Gastrocnemius medialis (tissue), 4 donors: Measurements from ENCODE around the gene WDR33. TPM values are rescaled to one million over a fixed set of nuclear protein-coding genes. Genes with fewer than 3 reads are reported as not detected.

Experiments used
- ATAC-seq, 2 donors: fragments of 150-250 bp; one replicate each; pipeline ENCODE4 v1.9.1; 2016
- DNase-seq, 2 donors: peaks; one replicate each; pipeline ENCODE4 v3.0.0-alpha.2; 2019
- H3K27ac ChIP-seq, 4 donors: fragments of 200-600 bp; sonication (generic); 1 replicate in 1 of 4; 2 replicates in 3 of 4; pipeline ENCODE4 v1.5.1; 2016 to 2018; ENCODE audit warnings: mild to moderate bottlenecking in 2 of 4, moderate library complexity in 1 of 4
- H3K27me3 ChIP-seq, 3 donors: fragments of 200-600 bp; sonication (generic) in 2 of 3; 1 replicate in 1 of 3; 2 replicates in 2 of 3; pipeline versions ENCODE4 v1.5.1 to v1.6.0; 2016 to 2019; ENCODE audit warnings: mild to moderate bottlenecking in 1 of 3, moderate library complexity in 1 of 3
- H3K36me3 ChIP-seq, 2 donors: fragments of 200-600 bp; sonication (generic) in 1 of 2; one replicate each; pipeline ENCODE4 v1.5.1; 2017 to 2018
- H3K4me1 ChIP-seq, 2 donors: fragments of 200-600 bp; sonication (generic) in 1 of 2; one replicate each; pipeline ENCODE4 v1.5.1; 2016 to 2017; ENCODE audit warnings: mild to moderate bottlenecking in 2 of 2
- H3K4me3 ChIP-seq, 4 donors: fragments of 200-600 bp; sonication (generic) in 3 of 4; 1 replicate in 1 of 4; 2 replicates in 3 of 4; pipeline ENCODE4 v1.5.1; 2016 to 2019; ENCODE audit warnings: mild to moderate bottlenecking in 2 of 4
- H3K9me3 ChIP-seq, 3 donors: fragments of 200-600 bp; sonication (generic) in 2 of 3; 1 replicate in 1 of 3; 2 replicates in 2 of 3; pipeline ENCODE4 v1.5.1; 2016 to 2019
- CTCF ChIP-seq, 5 experiments: fragments of 450-650 bp in 3 of 5; fragments of 200-600 bp in 2 of 5; sonication (generic) in 2 of 5; IDR thresholded peaks in 4 of 5; conservative IDR thresholded peaks in 1 of 5; 1 replicate in 4 of 5; 2 replicates in 1 of 5; pipeline ENCODE4 v1.5.1; 2016 to 2019; ENCODE audit warnings: antibody characterized with exemption in 5 of 5, mild to moderate bottlenecking in 3 of 5, moderate library complexity in 3 of 5
- POLR2A ChIP-seq, 2 donors: fragments of 450-650 bp; IDR thresholded peaks; one replicate each; pipeline ENCODE4 v1.6.1; 2017; ENCODE audit warnings: antibody characterized with exemption in 2 of 2, mild to moderate bottlenecking in 2 of 2, moderate library complexity in 2 of 2
- in situ Hi-C, 4 donors: fragments of 200-750 bp; cut with MboI; loops; one replicate each; pipeline versions ENCODE4 v1.15.0 to v1.8.0; 2017; ENCODE audit warnings: low sequenced_read_pairs in 4 of 4
- intact Hi-C: fragments of 100-400 bp; cut with DNase I; formaldehyde crosslinking; loops from one replicate; pipeline ENCODE4 v1.15.1; 2023; ENCODE audit warnings: low total_unique reads
- total RNA-seq, 4 donors: library from RNA; depleted of rRNA; stranded (reverse); fragments of >200 nt; gene quantifications; one replicate each; pipeline versions ENCODE4 v1.1.0 to v1.2.3, GENCODE V29; 2016

Gene WDR33
- total RNA-seq, 4 donors from 2014 or later: 13.6 to 31.4 (median 20.6) TPM

DNA sequence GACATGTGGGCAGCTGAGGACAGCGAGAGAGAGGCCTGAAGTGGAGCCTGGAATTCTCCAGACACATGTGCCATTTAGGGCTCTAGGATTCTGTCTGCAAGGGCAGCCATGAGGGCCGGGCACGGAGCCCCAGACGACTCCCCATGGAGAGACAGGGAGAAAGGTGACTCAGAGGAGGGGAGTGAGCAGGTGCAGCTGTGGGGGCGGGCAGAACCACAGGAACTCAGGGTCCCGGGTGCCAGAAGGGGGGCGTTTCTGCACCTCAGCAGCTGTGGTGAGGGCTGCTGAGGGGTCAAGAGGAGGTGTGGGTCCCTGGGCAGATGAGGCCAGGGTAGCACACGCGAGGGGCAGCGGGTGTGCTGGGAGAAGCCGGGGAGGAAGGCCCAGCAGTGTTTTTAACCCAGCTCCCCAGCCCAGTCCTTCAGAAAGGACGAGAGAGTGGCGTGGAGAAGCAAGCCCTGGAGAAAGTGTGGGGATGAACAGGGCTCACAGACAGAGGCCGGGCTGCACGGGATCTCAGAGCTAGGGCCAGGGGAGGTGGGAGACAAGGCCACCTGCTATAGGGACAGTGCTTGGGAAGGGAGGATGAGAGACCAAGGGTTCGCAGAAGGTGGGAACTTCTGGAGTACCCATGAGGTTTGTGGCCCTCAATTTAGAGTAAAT, 157.4 kb downstream of the WDR33 start:
- H3K4me1 ChIP-seq: peaks cover 22 to 42% of the 10 kb centered on the region in 2 donors
- H3K36me3 ChIP-seq: no peaks in the 10 kb centered on the region
- in situ Hi-C loops: no loop called here
- no peaks in the 10 kb centered on the region for H3K27me3 ChIP-seq
- peak overlapping the region; percentile 59 to 79 (median 64) for H3K27ac ChIP-seq
- TF ChIP-seq POLR2A (IDR thresholded peaks at IDR 0.05): no peak
- TF ChIP-seq CTCF (IDR thresholded peaks at IDR 0.05 in 4 of 5, conservative IDR thresholded peaks at IDR 0.05 in 1 of 5): no peak
- no peak overlapping the region for H3K4me3 ChIP-seq
- no peaks in the 10 kb centered on the region for H3K9me3 ChIP-seq
- no peak for DNase-seq
- intact Hi-C loops: no loop called here
- no peak for ATAC-seq

DNA sequence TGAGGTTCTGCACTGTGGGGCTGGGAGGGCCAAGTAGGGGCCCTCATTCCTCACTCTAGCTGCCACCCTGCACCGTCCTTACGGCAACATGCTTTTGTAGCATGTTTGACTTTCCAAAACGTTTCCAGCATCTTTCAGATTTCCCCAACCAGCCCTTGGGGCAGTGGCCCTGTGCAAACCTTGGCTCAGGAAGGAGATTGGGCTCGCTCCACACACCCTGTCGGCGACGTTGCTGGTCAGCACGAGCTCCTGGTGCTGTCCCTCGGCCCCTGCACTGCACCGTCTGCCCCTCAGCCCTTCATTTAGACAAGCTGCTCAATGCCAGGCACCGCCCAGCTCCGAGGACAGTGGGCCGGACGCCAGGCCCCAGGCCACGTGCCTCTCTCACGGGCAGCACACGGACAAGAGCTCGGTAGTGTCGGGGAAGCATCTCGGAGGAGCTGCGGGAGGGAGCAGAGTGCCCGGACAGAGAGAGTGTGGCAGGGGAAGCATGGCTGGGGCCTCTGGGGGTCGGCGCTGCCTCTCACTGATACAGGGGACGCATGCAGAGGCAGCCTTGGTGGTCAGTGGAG, 158.1 kb downstream of the WDR33 start:
- DNase-seq: no peak
- intact Hi-C loops: no loop called here

DNA sequence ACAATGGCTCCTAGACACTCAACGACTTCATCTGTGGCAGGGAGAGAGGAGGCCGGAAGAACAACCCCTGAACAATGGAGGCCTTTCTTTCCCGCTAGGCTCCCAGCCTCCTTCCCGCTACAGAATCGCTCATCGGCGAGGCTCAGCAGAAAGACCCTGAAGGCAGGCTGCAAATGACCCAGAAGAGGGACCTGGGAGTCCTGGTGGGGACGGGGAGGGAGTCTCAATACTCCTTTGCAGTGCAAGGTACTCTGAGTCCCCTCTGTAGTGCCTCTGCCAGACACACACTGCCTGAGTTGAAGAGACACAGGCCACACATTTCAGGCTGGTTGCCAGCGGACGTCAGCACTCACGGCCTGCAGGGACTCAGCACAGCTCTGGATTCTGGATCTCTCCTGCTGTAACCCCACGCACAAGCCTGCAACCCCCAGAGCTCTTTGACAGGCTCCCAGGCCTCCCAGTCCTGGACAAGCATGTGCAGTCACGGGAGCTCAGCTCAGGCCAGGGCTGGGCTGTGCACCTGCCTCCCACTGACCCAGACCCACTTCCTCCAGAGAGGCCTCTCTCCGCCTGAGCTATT, 158.9 kb downstream of the WDR33 start:
- DNase-seq: peak in 1 of 2 donors; percentile 35
- H3K27ac ChIP-seq: peak overlapping the region; percentile 59 to 68 (median 64)
- no peak for TF ChIP-seq CTCF (IDR thresholded peaks at IDR 0.05 in 4 of 5, conservative IDR thresholded peaks at IDR 0.05 in 1 of 5)
- no peak for TF ChIP-seq POLR2A (IDR thresholded peaks at IDR 0.05)
- no peaks in the 10 kb centered on the region for H3K27me3 ChIP-seq
- H3K4me1 ChIP-seq: peaks cover 22 to 39% of the 10 kb centered on the region in 2 donors
- H3K9me3 ChIP-seq: no peaks in the 10 kb centered on the region
- peak in 1 of 2 donors; percentile 15 for ATAC-seq
- no peaks in the 10 kb centered on the region for H3K36me3 ChIP-seq
- H3K4me3 ChIP-seq: no peak overlapping the region
- in situ Hi-C loops (no loop called here), intact Hi-C loops (no loop called here)

More for the DNA sequence above, 158.1 kb downstream of the WDR33 start:
- Histone ChIP-seq H3K9me3 (no peaks in the 10 kb centered on the region), H3K36me3 (no peaks in the 10 kb centered on the region), H3K4me3 (no peak overlapping the region), H3K4me1 (peaks cover 22 to 42% of the 10 kb centered on the region in 2 donors), H3K27ac (peak overlapping the region; percentile 59 to 68 (median 64)), H3K27me3 (no peaks in the 10 kb centered on the region)
- in situ Hi-C loops: no loop called here
- no peak for ATAC-seq
- TF ChIP-seq CTCF (IDR thresholded peaks at IDR 0.05 in 4 of 5, conservative IDR thresholded peaks at IDR 0.05 in 1 of 5) (no peak), POLR2A (IDR thresholded peaks at IDR 0.05) (no peak)

GRCh38 chr2:127651381-127651809, 159.6 kb downstream of the WDR33 start:
- DNase-seq (no peak), ATAC-seq (no peak)
- H3K36me3 ChIP-seq: no peaks in the 10 kb centered on the region
- in situ Hi-C loops: no loop called here
- H3K4me3 ChIP-seq: no peak overlapping the region
- H3K9me3 ChIP-seq: no peaks in the 10 kb centered on the region
- peaks cover 19 to 33% of the 10 kb centered on the region in 2 donors for H3K4me1 ChIP-seq
- H3K27ac ChIP-seq: peak overlapping the region; percentile 49 to 68 (median 63)
- no peaks in the 10 kb centered on the region for H3K27me3 ChIP-seq
- TF ChIP-seq CTCF (IDR thresholded peaks at IDR 0.05 in 4 of 5, conservative IDR thresholded peaks at IDR 0.05 in 1 of 5): no peak
- TF ChIP-seq POLR2A (IDR thresholded peaks at IDR 0.05): no peak
- intact Hi-C loops: no loop called here

Other genes with a start within 250 kb of the WDR33 start
- gene GPR17, start 165.0 kb downstream of the WDR33 start, total RNA-seq: under 1 TPM in 1 of 4 donors, not detected in 3; 0.20 TPM
- gene LIMS2, start 135.6 kb downstream of the WDR33 start, total RNA-seq: 10 to 100 TPM in 2 of 4 donors, 1 to 10 TPM in 2; 5.3 to 15.5 (median 9.9) TPM
- gene SFT2D3, start 109.7 kb downstream of the WDR33 start, total RNA-seq: 1 to 10 TPM; 3.0 to 5.5 (median 3.5) TPM
- 10 to 100 TPM; 19.1 to 26.5 (median 21.0) TPM for gene POLR2D, start 47.0 kb upstream of the WDR33 start, total RNA-seq
- 10 to 100 TPM in 1 of 4 donors, 1 to 10 TPM in 3; 7.6 to 10.4 (median 9.0) TPM for gene AMMECR1L, start 74.8 kb upstream of the WDR33 start, total RNA-seq
- 10 to 100 TPM; 10.1 to 16.2 (median 11.5) TPM for gene SAP130, start 216.9 kb upstream of the WDR33 start, total RNA-seq